Transverse colon (tissue), 4 donors: ENCODE measurements around the gene SLC25A47.

Experiments
- EP300 ChIP-seq: sonication (generic); formaldehyde crosslinking; IDR thresholded peaks from one replicate; pipeline ENCODE4 v1.6.1; 2017; ENCODE audit warnings: antibody characterized with exemption, low read depth
- POLR2AphosphoS5 ChIP-seq, 3 donors: sonication (generic); formaldehyde crosslinking; IDR thresholded peaks; one replicate each; pipeline ENCODE4 v1.6.1; 2016; ENCODE audit warnings: antibody characterized with exemption in 3 of 3
- TF ChIP-seq, protein P1 (sequence below), 5 experiments: fragments of 200-600 bp in 3 of 5; fragments of 450-650 bp in 2 of 5; sonication (generic) in 3 of 5; IDR thresholded peaks; 1 replicate in 2 of 5; 2 replicates in 3 of 5; pipeline ENCODE4 v1.5.1; 2016 to 2017; ENCODE audit warnings: antibody characterized with exemption in 5 of 5, inconsistent platforms in 3 of 5, mild to moderate bottlenecking in 2 of 5, moderate library complexity in 1 of 5

DNA sequence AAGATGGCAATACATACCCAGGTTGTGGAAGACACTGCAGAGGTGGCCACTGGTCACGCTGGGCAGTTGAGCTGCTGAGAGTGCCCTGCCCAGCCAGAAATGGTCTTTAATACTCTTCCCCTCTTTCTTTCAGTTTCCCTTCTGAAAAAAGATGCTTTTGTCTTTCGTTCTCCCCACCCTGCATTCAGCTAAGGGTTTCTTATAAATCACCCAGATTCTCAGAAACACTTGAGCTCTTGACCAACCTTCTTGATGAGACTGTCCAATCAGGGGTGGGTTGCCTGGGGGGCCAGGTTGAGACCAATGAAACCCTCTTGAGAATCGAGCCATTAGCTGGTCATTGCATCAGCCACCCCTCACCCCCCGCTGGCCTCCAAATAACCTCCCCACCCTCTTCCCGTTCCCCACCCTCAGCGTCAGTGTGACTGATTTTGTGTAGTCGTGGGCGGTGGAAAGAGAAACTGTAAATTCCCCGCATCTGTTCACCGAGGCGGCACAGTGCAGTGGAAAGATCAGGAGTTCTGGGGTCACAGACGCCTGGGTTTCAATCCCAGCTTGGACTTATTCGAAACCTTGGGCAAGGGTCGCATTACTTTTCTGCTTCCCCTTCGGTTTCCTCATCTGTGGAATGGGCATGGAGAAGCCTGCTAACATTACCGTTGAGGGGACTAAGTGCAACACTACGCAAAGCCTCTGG is 52.3 kb downstream of the SLC25A47 start:
- TF ChIP-seq, protein P1, sequence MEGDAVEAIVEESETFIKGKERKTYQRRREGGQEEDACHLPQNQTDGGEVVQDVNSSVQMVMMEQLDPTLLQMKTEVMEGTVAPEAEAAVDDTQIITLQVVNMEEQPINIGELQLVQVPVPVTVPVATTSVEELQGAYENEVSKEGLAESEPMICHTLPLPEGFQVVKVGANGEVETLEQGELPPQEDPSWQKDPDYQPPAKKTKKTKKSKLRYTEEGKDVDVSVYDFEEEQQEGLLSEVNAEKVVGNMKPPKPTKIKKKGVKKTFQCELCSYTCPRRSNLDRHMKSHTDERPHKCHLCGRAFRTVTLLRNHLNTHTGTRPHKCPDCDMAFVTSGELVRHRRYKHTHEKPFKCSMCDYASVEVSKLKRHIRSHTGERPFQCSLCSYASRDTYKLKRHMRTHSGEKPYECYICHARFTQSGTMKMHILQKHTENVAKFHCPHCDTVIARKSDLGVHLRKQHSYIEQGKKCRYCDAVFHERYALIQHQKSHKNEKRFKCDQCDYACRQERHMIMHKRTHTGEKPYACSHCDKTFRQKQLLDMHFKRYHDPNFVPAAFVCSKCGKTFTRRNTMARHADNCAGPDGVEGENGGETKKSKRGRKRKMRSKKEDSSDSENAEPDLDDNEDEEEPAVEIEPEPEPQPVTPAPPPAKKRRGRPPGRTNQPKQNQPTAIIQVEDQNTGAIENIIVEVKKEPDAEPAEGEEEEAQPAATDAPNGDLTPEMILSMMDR (IDR thresholded peaks at IDR 0.05), result no peak
- TF ChIP-seq EP300 (no peak), POLR2AphosphoS5 (IDR thresholded peaks at IDR 0.05) (no peak)
